Esophagus squamous epithelium (tissue), 4 donors: ENCODE data around the gene DIPK2A.

ENCODE experiments used
- CTCF ChIP-seq, 6 experiments: fragments of 450-650 bp in 4 of 6; fragments of 200-600 bp in 2 of 6; sonication (generic) in 2 of 6; IDR thresholded peaks; one replicate each; pipeline ENCODE4 v1.5.1; 2016 to 2019; ENCODE audit warnings: antibody characterized with exemption in 6 of 6, mild to moderate bottlenecking in 4 of 6, moderate library complexity in 4 of 6
- POLR2A ChIP-seq, 4 donors: fragments of 450-650 bp; IDR thresholded peaks; one replicate each; pipeline ENCODE4 v1.6.1; 2017; ENCODE audit warnings: antibody characterized with exemption in 4 of 4, mild to moderate bottlenecking in 4 of 4, moderate library complexity in 3 of 4

GRCh38 chr3:143972155-143972504, 507 bp downstream of the DIPK2A start:
- TF ChIP-seq CTCF (IDR thresholded peaks at IDR 0.05) (no peak), POLR2A (IDR thresholded peaks at IDR 0.05) (no peak)
